GM18873 (cell line): ENCODE results near the gene RB1.

ENCODE experiments used
- ATAC-seq: cut with Tn5 transposase; IDR thresholded peaks from one replicate; pipeline ENCODE4 v1.9.1; 2021; ENCODE audit warnings: mild to moderate bottlenecking, moderate library complexity, moderate number of reproducible peaks; ENCODE audit not compliant: unreplicated experiment, low FRiP score

The RB1 gene

GRCh38 chr13:48303359-48304142 lies at the start of gene RB1:
Gene RB1 (plus strand): TSS chr13:48303751. CDS start chr13:48303913, 162 bp downstream.
- peak; percentile 60 for ATAC-seq

- ATAC-seq: no peak
These were observed 49.7 kb upstream of the RB1 start for GRCh38 chr13:48253849-48254248.

GRCh38 chr13:48255090-48255489 lies 48.5 kb upstream of the RB1 start:
- ATAC-seq: no peak

GRCh38 chr13:48255954-48256353 lies 47.6 kb upstream of the RB1 start:
- no peak for ATAC-seq

GRCh38 chr13:48258002-48258401 lies 45.5 kb upstream of the RB1 start:
- ATAC-seq: no peak

GRCh38 chr13:48258430-48258829 lies 45.1 kb upstream of the RB1 start:
- ATAC-seq: no peak

DNA sequence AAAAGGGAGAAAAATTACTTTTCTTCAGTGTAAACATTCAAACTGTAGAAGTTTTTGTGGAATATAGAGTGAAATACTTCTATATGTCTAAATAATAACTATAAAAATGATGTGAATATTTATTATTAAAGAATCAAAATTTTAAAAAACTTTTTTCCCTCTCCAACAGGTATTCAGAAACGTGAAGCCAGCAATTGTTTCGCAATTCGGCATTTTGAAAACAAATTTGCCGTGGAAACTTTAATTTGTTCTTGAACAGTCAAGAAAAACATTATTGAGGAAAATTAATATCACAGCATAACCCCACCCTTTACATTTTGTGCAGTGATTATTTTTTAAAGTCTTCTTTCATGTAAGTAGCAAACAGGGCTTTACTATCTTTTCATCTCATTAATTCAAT lies 42.6 kb upstream of the RB1 start:
- no peak for ATAC-seq

DNA sequence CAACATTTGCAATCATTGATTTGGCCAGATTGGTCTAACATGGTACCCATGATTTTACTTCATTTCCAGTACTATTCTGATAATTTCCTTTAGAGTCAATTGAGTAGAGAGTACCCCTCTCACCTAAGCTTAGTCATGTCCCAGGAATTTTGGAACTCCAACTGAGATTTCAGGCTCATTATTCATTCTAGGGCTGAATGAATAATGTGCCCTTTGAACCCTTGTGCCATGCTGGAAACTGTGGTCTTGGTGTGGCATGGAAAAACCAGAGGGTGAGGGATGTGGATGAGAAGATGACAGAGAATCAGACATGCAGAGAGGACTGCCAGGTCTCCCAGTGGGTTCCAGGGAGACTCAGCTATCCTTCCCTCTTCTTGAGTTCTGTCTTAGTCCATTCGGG lies 40.4 kb upstream of the RB1 start:
- no peak for ATAC-seq

GRCh38 chr13:48264058-48264457 lies 39.5 kb upstream of the RB1 start:
- no peak for ATAC-seq

DNA sequence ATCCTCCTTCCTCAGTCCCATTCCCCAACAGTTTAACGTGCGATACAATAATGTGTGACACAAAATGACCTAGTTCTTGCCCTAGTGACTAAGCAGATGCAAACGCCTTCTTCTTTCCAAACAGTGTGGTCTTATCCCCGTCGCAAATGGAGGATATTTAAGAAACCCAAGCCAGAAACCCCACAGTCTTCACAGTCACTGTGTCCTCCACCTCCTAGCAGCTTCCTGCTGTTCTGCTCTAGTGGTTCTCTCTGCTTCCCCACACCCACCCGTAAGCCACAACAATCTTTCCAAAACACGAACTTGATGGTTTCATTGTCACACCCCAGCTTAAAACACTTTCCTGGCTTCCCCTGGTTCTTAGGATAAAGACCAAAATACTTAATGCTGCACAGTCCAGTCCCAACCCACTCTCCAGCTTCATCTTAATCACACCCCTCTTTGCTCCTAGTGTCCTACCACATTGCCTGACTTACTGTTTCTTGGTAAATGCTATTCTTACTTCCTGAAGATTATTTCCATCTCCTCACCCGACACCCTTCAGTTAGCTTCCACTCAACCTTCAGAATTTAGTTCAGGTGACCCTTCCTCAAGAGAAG lies 38.2 kb upstream of the RB1 start:
- no peak for ATAC-seq

- no peak for ATAC-seq
These were observed 37.4 kb upstream of the RB1 start for GRCh38 chr13:48266150-48266549.

DNA sequence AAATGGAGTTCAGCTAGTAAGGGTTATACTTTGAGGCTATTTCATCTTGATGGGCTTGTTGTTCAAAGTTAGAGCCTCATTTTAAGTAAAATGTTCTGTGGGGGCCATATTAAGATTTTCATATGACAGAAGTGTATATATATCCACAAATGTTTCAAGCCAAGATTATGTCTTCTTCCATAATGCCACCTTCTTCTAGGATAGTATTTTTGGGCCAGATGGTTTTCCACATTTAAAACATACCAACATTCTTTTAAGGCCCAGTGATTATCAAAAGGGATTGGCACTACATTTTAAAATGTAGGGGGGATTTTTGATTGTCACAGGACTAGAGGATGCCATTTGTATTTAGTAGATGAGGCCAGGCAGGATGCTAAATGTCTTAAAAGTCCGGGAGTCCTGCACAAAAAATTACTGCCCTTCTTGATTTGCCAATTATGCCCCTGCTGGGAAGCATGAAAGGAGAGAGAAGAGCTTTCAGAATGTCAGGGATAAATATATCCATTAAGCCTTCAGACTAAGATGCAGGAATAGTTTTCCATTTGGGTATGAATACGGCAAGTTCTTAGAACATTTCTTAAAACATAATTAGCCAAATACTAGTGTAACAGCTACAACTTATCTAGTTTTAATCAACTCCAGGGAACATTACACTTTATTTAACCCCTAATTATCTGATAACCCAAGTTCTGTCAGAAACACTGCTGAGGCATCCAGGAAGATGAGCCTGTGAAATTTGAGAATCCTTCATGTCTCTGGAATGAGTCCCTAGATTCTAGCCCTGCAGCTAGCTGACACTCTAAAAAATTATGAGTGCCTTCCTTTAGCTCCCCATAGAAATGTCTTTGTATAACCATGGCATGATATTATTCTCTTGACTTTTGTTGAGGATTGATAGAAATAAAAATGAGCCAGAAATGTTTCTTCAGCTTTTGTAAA lies 36.6 kb upstream of the RB1 start:
- no peak for ATAC-seq

DNA sequence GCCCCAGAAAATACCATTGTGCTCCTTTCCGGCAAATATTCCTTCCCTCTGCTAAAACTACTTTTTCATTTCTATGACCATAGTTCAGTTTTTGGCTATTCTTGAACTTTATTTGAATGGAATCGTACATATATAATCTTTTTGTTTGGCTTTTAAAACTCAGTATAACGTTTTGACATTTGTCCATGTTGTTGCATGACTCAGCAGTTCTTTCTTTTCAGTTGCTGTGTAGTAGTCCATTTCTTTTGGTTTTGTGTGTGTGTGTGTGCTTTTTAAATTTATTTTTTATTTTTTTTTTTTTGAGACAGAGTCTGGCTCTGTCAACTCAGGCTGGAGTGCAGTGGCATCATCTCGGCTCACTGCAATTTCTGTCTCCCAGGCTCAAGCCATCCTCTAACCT lies 35.5 kb upstream of the RB1 start:
- no peak for ATAC-seq

DNA sequence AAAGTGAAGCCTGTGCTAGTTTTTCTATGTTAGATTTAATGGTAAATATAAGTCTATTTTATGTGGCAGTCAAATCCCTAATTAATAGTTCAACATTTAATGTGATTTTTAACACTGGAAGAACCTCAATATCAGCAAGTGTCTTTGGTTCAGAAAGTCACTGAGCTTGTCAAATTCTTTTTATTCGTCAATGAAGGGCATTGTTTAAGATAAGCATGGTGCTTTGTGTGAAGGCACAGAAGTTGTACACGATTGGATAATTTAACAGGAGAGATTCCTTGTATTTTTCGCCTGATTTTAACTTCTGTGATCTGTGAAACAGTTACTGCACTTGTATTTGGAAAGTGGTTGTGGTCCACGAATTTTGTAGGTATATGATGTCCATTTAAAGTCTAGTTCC lies 30.2 kb upstream of the RB1 start:
- ATAC-seq: no peak

- no peak for ATAC-seq
These were observed 28.0 kb upstream of the RB1 start for GRCh38 chr13:48275507-48275906.

DNA sequence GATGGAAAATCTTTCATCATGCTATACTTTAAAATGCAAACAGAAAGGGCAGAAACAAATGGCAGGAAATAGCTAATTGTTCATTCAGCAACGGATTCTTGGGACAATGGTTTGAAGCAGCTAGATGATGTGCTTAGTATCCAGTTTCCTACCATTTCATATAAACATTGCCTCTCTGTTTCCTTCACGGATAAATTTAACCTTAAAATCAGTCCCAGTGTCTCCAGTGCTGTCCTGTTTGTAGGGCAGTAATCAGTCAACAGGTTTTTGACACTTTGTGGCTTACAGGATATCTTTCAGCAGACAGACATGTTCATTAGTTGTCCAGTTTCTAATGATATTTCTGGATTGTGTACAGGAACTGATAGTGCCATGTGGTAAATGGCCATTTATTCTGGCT lies 24.7 kb upstream of the RB1 start:
- no peak for ATAC-seq

DNA sequence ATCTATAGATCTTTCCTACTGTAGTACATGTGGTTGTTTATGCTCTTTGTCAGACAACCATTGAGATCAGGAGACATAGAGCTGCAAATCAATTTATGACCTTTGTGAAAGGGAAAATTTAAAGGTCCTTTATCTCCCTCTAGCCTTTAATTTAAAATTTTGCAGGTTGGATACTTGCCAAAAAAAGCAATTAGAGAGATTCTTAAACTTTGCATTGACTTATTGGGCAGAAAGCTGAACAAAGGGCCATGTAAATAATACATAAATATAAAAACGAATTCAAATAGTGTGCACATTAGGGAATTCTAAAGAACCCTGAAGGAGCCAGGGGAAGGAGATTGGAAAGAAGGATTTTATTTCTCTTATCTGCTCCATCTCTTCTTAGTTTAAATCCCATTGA lies 22.0 kb upstream of the RB1 start:
- no peak for ATAC-seq

DNA sequence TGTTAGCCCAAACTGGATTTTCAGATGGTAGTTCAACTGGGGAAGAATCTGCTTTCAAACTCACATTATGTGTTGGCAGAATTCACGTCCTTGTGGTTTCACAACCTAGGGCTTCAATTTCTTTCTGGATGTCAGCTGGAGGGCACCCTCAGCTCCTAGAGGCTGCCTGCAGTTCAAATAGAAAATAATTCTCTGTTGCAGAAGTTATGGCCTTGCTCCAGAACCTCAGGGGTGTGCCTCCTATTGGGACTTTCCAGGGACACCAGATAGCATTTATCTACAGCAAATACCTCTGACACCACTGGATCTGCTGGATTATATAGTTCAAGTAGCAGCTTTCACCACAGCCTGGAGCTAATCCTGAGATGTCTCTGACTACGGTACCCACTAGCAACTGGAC lies 11.8 kb upstream of the RB1 start:
- ATAC-seq: no peak

GRCh38 chr13:48292650-48293049 lies 10.9 kb upstream of the RB1 start:
- no peak for ATAC-seq

DNA sequence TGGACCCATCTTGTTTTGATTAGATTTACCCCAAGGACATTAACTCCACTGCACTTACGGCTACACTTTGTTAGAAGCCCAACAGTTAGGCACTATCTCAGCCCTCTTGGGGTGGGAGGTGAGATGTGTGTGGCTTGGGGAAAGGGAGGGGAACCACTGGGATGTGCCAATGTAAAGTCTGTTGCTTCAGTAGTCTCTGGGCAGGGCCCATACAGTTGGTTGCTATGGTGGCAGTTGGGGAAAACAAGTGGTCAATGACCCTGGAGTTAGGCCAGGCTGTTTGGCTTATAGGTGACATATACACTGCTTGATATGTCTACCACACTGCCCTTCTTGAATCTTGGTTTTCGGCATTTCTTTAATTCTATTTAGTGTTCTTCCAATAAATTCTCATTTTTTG lies 8.9 kb upstream of the RB1 start:
- no peak for ATAC-seq

DNA sequence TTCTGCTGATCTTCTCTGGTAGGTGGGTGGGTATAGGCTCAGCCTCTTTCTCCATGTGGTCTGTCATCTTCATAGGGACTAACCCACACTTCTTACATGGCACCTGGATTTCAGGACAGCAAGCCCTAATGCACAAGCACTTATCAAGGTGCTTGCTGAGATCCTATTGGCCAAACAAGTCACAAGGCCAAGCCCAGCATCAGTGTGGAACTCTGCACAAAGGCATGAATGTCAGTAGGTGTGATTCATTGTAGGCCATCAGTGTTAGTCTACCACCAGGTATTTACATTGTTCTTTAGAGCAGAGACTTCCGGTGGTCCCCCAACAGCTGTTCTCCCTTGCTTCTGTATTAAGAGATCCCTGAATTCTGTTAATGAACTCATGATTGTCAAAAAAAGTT lies 8.3 kb upstream of the RB1 start:
- no peak for ATAC-seq
